ENCODE results near the gene BEGAIN.

Gene BEGAIN

DNA sequence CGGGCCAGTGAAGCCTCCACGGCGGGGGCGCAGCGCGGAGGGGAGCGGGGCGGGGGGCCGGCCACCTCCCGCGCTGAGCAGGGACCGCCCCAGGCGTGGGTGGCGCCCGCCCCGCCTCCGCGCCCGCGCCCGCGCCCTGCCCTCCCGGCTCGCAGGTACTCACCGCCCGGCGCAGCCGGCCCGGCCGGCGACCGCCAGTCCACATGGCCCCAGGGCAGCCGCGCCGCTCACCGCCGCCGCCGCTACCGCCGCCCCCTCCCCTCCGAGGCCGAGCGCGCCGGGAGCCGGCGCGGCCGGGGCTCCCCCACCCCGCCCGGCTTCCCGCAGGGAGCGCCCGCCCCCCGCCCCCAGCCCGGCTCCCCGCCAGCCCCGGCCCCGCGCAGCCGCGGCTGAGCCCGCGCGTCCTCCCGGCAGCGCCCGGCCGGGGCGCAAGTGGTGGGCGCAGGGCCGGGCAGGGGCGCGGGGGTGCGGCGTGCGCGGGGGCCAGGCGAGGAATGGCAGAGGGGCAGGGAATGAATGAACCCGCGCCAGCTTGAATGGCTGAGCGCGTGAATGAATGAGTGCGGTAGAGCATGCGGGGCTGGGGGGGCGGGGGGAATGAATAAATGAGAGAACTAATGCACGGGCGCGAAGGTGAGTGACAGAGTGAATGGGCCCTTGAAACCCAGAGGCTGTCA lies at the start of gene BEGAIN:
Gene BEGAIN (minus strand): TSS at position 332 of the 677 bp plus-strand sequence. CDS start 127 bp downstream, at position 205.
- DNase-seq, result no peak

- DNase-seq, result no peak
Measured at GRCh38 chr14:100636559-100636958, 49.3 kb upstream of the BEGAIN start.

- DNase-seq, result no peak
Measured at GRCh38 chr14:100634026-100634425, 46.8 kb upstream of the BEGAIN start.

DNA sequence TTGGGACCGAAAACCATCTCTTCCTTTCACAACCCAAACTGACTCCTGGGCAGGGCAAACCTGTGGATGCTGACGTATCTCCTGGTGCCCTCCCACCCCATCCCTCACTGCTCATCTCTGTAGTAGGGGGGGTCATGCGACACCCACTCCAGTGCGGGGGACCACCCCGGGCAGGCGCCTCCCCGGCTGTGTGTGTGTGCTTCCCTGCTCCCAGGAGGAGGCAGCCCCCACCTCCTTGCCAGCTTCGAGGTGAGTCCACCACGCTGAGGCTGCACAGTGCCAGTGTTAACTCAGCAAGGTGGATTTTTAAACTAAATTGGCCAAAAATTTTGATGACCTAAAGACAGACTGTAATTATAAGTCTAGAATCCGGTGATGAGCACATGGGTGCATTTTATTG lies 46.2 kb upstream of the BEGAIN start:
- no peak for DNase-seq

DNA sequence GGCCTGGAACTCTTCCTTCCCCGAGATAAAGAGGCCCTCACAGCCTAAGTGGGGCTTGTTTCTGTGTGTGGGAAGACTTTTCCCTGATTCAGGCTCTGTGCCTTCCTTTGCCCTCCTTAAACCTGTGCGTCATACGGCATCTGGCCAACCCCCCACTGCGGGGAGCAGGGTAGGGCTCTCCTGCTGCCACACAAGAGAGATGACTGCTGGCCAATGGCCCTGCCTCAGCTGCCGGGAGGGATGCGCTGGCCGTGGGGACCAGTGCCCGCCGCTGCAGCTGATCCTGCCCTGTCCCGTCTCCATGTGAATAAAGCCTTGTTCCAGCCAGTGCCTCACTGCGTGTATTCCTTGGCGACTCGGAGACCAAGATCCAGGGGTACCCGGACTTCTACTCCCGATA lies 42.5 kb upstream of the BEGAIN start:
- no peak for DNase-seq

GRCh38 chr14:100629098-100629497 lies 41.9 kb upstream of the BEGAIN start:
- no peak for DNase-seq

- no peak for DNase-seq
Measured at GRCh38 chr14:100628225-100628624, 41.0 kb upstream of the BEGAIN start.

DNA sequence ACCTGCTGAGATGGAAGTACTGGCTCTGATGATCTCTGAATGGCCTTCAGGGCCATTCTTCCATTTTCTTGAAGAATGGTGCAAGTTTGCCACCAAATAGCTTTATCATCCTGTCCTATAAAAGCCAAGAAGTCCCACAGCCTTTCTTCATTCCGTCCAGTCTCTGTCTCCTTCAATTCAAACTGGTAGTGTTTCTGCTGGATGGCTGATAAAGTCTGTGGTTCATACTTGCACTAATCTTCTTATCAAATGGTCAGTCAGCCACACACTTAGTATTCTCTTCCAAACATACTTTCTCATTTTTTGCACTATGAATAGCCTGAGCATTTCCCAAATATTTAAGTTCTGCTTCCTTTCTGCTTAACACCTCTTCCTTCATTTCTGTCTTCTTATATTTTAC lies 39.4 kb upstream of the BEGAIN start:
- DNase-seq, result no peak

GRCh38 chr14:100623961-100624360 lies 36.7 kb upstream of the BEGAIN start:
- DNase-seq, result no peak

- DNase-seq, result no peak
Measured at GRCh38 chr14:100623557-100623956, 36.3 kb upstream of the BEGAIN start.

GRCh38 chr14:100622708-100623485 lies 35.7 kb upstream of the BEGAIN start:
- DNase-seq, result no peak

GRCh38 chr14:100622224-100622623 lies 35.0 kb upstream of the BEGAIN start:
- DNase-seq, result no peak

GRCh38 chr14:100621806-100622205 lies 34.6 kb upstream of the BEGAIN start:
- no peak for DNase-seq

- no peak for DNase-seq
Measured at GRCh38 chr14:100620255-100621100, 33.3 kb upstream of the BEGAIN start.

- DNase-seq, result no peak
Measured at GRCh38 chr14:100619396-100620254, 32.4 kb upstream of the BEGAIN start.

DNA sequence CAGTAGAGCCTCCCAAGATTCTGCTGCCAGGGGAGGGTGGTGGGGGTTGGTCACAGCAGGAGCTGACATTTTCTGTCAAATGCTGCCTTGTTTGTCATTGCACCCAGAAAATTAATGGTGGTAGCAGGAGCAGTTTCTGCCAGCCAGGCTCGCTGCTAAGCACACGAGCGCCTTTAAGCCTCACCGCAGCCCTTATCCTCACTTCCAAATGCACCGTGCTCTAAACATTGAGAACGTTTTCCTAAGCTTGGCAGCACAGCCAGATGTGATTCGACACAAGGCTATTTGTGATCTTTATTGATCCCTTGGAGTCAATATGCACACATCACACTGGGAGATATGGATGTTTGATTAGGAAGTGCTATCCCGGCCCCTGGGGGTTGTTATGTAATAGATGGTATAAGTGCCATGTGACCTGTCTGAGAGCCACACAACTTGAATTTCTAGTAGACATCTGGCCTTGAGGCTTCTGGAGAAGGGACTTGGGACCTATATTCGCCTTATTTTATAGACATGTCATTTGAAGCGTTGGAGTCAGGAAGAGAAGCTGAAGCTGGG lies 31.6 kb upstream of the BEGAIN start:
- no peak for DNase-seq

- no peak for DNase-seq
Measured at GRCh38 chr14:100618318-100618693, 31.1 kb upstream of the BEGAIN start.

DNA sequence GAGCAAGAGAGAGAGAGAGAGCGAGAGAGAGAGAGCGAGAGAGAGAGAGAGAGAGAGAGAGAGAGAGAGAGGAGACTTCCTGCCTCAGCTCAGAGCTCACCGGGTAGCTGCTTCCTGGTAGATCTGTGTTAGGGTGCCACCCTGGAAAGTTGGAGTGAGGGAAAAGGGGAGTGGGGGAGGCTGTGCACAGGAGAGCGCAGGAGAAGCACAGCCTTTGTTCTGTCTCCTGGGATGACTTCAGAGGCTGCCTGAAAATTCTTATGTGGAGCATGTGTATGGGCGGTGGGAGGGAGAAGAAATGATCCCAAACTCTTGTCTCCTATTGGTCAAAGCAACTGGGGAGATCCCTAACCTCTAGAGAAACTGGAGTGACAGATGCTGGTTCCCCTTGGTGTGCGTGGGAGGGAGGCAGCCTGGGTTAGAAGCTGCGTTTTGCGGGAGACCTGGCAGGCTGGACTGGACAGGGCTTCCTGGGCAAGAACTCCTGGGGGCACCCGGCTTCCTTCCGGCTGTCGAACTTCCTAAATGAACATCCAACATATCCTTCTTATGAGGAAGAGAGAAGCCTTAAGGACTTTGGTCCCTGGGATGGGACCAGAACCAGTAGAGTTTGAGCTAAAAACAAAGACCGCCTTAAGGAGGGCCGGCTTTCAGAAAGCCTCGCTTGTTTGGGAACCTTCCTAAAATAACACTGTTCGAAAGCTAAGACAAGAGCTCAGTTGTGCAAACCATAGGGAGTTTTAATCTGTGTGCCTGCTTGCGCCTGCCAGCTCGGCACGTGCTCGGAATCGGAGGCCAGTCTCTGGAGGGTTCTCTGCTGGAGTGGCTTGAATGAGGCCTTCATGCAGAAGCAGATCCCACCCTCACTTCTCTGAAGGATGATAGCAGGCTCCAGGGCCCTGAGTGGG lies 30.4 kb upstream of the BEGAIN start:
- DNase-seq, result no peak

GRCh38 chr14:100616854-100617409 lies 29.7 kb upstream of the BEGAIN start:
- DNase-seq, result no peak
